HG03280 (cell line): ENCODE data around the gene KRT82.

Experiments
- ATAC-seq: cut with Tn5 transposase; IDR thresholded peaks from one replicate; pipeline ENCODE4 v1.9.1; 2021; ENCODE audit warnings: mild to moderate bottlenecking, moderate library complexity; ENCODE audit not compliant: unreplicated experiment

KRT82 gene

GRCh38 chr12:52363111-52363679 lies 42.9 kb downstream of the KRT82 start:
- no peak for ATAC-seq

GRCh38 chr12:52362118-52362726 lies 43.9 kb downstream of the KRT82 start:
- ATAC-seq: no peak

- ATAC-seq: no peak
Measured at GRCh38 chr12:52361553-52361952, 44.6 kb downstream of the KRT82 start.

- ATAC-seq: no peak
Measured at GRCh38 chr12:52360663-52361271, 45.4 kb downstream of the KRT82 start.

- no peak for ATAC-seq
Measured at GRCh38 chr12:52360106-52360662, 46.0 kb downstream of the KRT82 start.

- ATAC-seq: no peak
Measured at GRCh38 chr12:52359621-52360061, 46.5 kb downstream of the KRT82 start.

- peak; percentile 89 for ATAC-seq
Measured at GRCh38 chr12:52358575-52359350, 47.4 kb downstream of the KRT82 start.

- ATAC-seq: no peak
Measured at GRCh38 chr12:52356762-52357580, 49.2 kb downstream of the KRT82 start.

GRCh38 chr12:52356031-52356761 lies 49.9 kb downstream of the KRT82 start:
- ATAC-seq: no peak

- no peak for ATAC-seq
Measured at GRCh38 chr12:52355176-52355575, 51.0 kb downstream of the KRT82 start.

- no peak for ATAC-seq
Measured at GRCh38 chr12:52354200-52354599, 51.9 kb downstream of the KRT82 start.

- ATAC-seq: no peak
Measured at GRCh38 chr12:52353766-52354165, 52.4 kb downstream of the KRT82 start.

- no peak for ATAC-seq
Measured at GRCh38 chr12:52352951-52353350, 53.2 kb downstream of the KRT82 start.

GRCh38 chr12:52351196-52352059 lies 54.7 kb downstream of the KRT82 start:
- no peak for ATAC-seq

- ATAC-seq: no peak
Measured at GRCh38 chr12:52350786-52351185, 55.3 kb downstream of the KRT82 start.

- no peak for ATAC-seq
Measured at GRCh38 chr12:52350021-52350620, 56.0 kb downstream of the KRT82 start.

- no peak for ATAC-seq
Measured at GRCh38 chr12:52349196-52349595, 56.9 kb downstream of the KRT82 start.
